ENCODE measurements around the gene TSACC. TPM values are rescaled to one million over a fixed set of nuclear protein-coding genes. Genes with fewer than 3 reads are reported as not detected.
"Not testable (repeated sequence)": the region's sequence is repeated elsewhere in the genome, so short reads cannot be mapped to it uniquely, and the experiment has no call there.

The TSACC gene
- total RNA-seq, 1 donor from 2014 or later = not detected

DNA sequence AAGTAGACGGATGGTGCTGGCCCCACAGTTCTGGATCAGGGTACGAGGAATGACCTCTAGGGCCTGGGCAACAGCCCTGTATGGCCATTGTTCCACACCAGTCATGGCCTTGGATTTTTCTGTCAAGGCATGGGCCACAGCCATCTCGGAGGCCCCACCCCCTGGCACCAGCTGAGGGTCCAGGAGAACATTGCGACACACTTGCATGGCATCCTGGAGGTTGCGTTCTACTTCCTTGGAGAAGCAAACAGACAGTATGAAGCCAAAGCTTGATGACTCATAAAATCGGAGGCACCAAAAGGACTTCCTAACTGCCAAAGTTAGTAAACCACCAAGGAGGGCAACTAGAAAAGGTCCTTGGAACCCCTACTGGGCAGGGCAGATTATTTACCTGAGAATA lies 27.4 kb upstream of the TSACC start:
- DNase-seq (ENCODE audit: extremely low spot score, unreplicated experiment) = no peak
- TF ChIP-seq, protein P1, sequence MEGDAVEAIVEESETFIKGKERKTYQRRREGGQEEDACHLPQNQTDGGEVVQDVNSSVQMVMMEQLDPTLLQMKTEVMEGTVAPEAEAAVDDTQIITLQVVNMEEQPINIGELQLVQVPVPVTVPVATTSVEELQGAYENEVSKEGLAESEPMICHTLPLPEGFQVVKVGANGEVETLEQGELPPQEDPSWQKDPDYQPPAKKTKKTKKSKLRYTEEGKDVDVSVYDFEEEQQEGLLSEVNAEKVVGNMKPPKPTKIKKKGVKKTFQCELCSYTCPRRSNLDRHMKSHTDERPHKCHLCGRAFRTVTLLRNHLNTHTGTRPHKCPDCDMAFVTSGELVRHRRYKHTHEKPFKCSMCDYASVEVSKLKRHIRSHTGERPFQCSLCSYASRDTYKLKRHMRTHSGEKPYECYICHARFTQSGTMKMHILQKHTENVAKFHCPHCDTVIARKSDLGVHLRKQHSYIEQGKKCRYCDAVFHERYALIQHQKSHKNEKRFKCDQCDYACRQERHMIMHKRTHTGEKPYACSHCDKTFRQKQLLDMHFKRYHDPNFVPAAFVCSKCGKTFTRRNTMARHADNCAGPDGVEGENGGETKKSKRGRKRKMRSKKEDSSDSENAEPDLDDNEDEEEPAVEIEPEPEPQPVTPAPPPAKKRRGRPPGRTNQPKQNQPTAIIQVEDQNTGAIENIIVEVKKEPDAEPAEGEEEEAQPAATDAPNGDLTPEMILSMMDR (IDR thresholded peaks at IDR 0.05) = no peak
- Mint-ChIP-seq H3K36me3 (ENCODE audit: unreplicated experiment) (peaks cover 40% of the 10 kb centered on the region), H3K4me3 (ENCODE audit: unreplicated experiment) (no peak overlapping the region), H3K27ac (ENCODE audit: unreplicated experiment) (no peak overlapping the region), H3K9me3 (ENCODE audit: unreplicated experiment) (no peaks in the 10 kb centered on the region), H3K27me3 (ENCODE audit: unreplicated experiment) (no peaks in the 10 kb centered on the region), H3K4me1 (ENCODE audit: unreplicated experiment) (no peaks in the 10 kb centered on the region)

DNA sequence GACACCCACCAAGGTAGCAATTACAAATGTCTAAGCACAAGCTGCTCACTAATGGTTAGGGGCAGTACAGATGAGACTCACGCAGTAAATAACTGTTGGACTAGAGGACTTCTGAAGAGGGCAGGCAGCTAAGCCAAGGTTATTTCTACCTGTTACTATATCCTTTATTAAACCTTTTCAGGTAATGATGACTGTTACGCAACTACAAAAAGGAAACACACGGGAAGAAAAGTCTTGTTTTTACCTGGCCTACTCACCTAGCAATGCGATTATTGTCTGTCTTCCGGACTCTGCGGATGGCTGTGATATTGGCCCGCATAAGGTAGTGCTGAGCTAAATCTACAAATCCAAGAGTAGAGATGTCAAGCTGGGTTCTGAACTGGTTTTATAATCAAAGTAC lies 21.4 kb upstream of the TSACC start:
- Mint-ChIP-seq H3K27me3 (ENCODE audit: unreplicated experiment) (no peaks in the 10 kb centered on the region), H3K27ac (ENCODE audit: unreplicated experiment) (no peak overlapping the region), H3K9me3 (ENCODE audit: unreplicated experiment) (no peaks in the 10 kb centered on the region), H3K36me3 (ENCODE audit: unreplicated experiment) (peaks cover 57% of the 10 kb centered on the region), H3K4me3 (ENCODE audit: unreplicated experiment) (no peak overlapping the region), H3K4me1 (ENCODE audit: unreplicated experiment) (no peaks in the 10 kb centered on the region)
- DNase-seq (ENCODE audit: extremely low spot score, unreplicated experiment) = no peak
- TF ChIP-seq, protein P1 (IDR thresholded peaks at IDR 0.05) = no peak

DNA sequence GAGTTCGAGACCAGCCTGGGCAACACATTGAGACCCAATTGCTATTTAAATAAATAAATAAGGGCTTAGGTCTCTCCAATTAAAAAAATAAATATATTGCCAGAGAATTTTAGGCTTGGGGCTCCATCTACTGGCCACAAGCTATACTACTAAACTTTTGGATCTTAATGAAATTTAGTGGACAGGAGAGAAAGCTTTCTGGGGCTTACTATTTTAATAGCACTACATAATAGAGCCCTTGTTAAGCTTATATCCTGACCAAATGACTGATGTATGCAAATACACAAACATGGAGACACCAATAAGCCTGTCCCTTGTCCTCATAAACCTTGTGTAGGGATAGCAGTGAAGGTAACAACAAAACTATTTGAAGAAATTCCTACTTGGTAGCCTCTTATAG lies 18.7 kb upstream of the TSACC start:
- no peaks in the 10 kb centered on the region for H3K4me1 Mint-ChIP-seq (ENCODE audit: unreplicated experiment)
- no peaks in the 10 kb centered on the region for H3K9me3 Mint-ChIP-seq (ENCODE audit: unreplicated experiment)
- TF ChIP-seq, protein P1 (IDR thresholded peaks at IDR 0.05) = peak; percentile 67
- H3K4me3 Mint-ChIP-seq (ENCODE audit: unreplicated experiment) = no peak overlapping the region
- no peaks in the 10 kb centered on the region for H3K27me3 Mint-ChIP-seq (ENCODE audit: unreplicated experiment)
- peaks cover 46% of the 10 kb centered on the region for H3K36me3 Mint-ChIP-seq (ENCODE audit: unreplicated experiment)
- no peak for DNase-seq (ENCODE audit: extremely low spot score, unreplicated experiment)
- no peak overlapping the region for H3K27ac Mint-ChIP-seq (ENCODE audit: unreplicated experiment)

DNA sequence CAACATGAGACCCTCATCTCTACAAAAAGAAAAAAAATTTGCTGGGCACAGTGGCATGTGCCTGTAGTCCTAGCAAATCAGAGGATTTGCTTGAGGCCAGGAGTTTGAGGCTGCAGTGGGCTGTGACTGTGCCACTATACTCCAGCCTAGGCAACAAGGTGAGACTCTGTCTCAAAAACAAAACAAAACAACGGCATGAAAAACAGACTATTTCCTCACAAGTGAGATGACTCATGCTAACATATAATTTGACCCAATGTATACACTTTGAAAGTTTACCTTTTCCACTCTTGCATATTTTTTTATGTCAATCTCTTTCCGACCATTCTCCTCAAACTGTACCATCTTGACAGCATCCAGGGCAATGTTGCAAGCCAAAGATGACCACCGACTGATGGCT lies 17.8 kb upstream of the TSACC start:
- Mint-ChIP-seq H3K36me3 (ENCODE audit: unreplicated experiment) (peaks cover 48% of the 10 kb centered on the region), H3K27me3 (ENCODE audit: unreplicated experiment) (no peaks in the 10 kb centered on the region), H3K4me3 (ENCODE audit: unreplicated experiment) (no peak overlapping the region), H3K9me3 (ENCODE audit: unreplicated experiment) (no peaks in the 10 kb centered on the region), H3K4me1 (ENCODE audit: unreplicated experiment) (no peaks in the 10 kb centered on the region), H3K27ac (ENCODE audit: unreplicated experiment) (no peak overlapping the region)
- no peak for DNase-seq (ENCODE audit: extremely low spot score, unreplicated experiment)
- TF ChIP-seq, protein P1 (IDR thresholded peaks at IDR 0.05) = no peak

DNA sequence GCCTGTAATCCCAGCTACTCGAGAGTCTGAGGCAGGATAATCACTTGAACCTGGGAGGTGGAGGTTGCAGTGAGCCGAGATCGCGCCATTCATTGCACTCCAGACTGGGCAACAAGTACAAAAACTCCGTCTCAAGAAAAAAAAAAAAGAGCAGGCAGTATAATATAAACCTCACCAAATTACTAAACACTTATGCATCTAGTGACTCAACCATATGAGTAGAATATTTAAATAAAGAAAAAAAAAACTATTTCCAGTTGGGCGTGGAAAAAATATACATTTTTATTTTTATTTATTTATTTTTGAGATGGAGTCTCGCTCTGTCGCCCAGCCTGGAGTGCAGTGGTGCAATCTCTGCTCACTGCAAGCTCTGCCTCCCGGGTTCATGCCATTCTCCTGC lies 15.1 kb upstream of the TSACC start:
- H3K27ac Mint-ChIP-seq (ENCODE audit: unreplicated experiment); H3K27me3 Mint-ChIP-seq (ENCODE audit: unreplicated experiment); DNase-seq (ENCODE audit: extremely low spot score, unreplicated experiment); H3K9me3 Mint-ChIP-seq (ENCODE audit: unreplicated experiment); H3K4me3 Mint-ChIP-seq (ENCODE audit: unreplicated experiment); H3K4me1 Mint-ChIP-seq (ENCODE audit: unreplicated experiment): not testable (repeated sequence)
- H3K36me3 Mint-ChIP-seq (ENCODE audit: unreplicated experiment) = peaks cover 32% of the 10 kb centered on the region

DNA sequence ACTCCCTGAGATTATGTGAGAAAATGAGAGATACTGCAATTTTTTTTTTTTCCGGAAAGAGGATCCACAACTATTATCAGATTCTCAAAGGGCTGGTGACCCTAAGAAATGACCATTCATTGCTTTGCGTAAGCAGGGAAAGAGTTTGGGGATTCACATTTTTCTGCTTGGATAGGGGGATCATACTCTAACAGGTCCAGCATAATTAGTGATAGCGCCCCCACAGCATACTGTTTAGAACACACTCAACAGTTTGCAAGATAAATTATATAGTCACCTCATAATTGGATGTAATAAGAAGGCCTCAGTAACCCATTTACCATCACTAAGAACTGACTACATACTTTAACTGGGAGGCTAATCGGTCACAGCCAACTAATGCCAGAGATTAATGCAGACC lies 2.1 kb upstream of the TSACC start:
- TF ChIP-seq, protein P1 (IDR thresholded peaks at IDR 0.05) = peak; percentile 21
- Mint-ChIP-seq H3K9me3 (ENCODE audit: unreplicated experiment) (no peaks in the 10 kb centered on the region), H3K27ac (ENCODE audit: unreplicated experiment) (no peak overlapping the region)

More for the DNA sequence above, 2.1 kb upstream of the TSACC start:
- no peak for DNase-seq (ENCODE audit: extremely low spot score, unreplicated experiment)
- H3K4me1 Mint-ChIP-seq (ENCODE audit: unreplicated experiment) = peaks cover 24% of the 10 kb centered on the region
- H3K4me3 Mint-ChIP-seq (ENCODE audit: unreplicated experiment) = peak overlapping the region; percentile 98
- H3K27me3 Mint-ChIP-seq (ENCODE audit: unreplicated experiment) = no peaks in the 10 kb centered on the region
- H3K36me3 Mint-ChIP-seq (ENCODE audit: unreplicated experiment) = peaks cover 14% of the 10 kb centered on the region

Data from osteocyte (in vitro differentiated cells).